Neural progenitor cell (in vitro differentiated cells): ENCODE data around the gene RASGRP1. TPM values are rescaled to one million over a fixed set of nuclear protein-coding genes. Genes with fewer than 3 reads are reported as not detected.

Experiments used
- DNase-seq: peaks from one replicate; pipeline ENCODE4 v3.0.0-alpha.2; 2016; ENCODE audit warnings: low spot score
- H2AFZ ChIP-seq: fragments of 200-600 bp; sonication (generic); replicated peaks from 2 replicates; pipeline ENCODE4 v1.6.1; 2016; ENCODE audit warnings: antibody characterized with exemption
- H3F3A ChIP-seq: fragments of 200-600 bp; sonication (generic); 2 replicates; pipeline ENCODE4 v1.6.1; 2016; ENCODE audit warnings: antibody characterized with exemption, low read depth
- H3K27ac ChIP-seq: fragments of 200-600 bp; sonication (generic); 2 replicates; pipeline ENCODE4 v1.5.1; 2016; ENCODE audit warnings: mild to moderate bottlenecking
- H3K27me3 ChIP-seq: fragments of 200-600 bp; sonication (generic); 2 replicates; pipeline ENCODE4 v1.6.1; 2016; ENCODE audit warnings: mild to moderate bottlenecking, moderate library complexity
- H3K36me3 ChIP-seq: fragments of 200-600 bp; sonication (generic); 2 replicates; pipeline ENCODE4 v1.5.1; 2016
- H3K4me1 ChIP-seq: fragments of 200-600 bp; sonication (generic); 2 replicates; pipeline ENCODE4 v1.6.1; 2016; ENCODE audit warnings: mixed run types
- H3K4me2 ChIP-seq: fragments of 200-600 bp; sonication (generic); 2 replicates; pipeline ENCODE4 v1.6.1; 2016
- H3K4me3 ChIP-seq: fragments of 200-600 bp; sonication (generic); 2 replicates; pipeline ENCODE4 v1.5.1; 2016
- H3K79me2 ChIP-seq: fragments of 200-600 bp; sonication (generic); 2 replicates; pipeline ENCODE4 v1.6.1; 2016; ENCODE audit warnings: low read depth
- H3K9ac ChIP-seq: fragments of 200-600 bp; sonication (generic); 2 replicates; pipeline ENCODE4 v1.6.1; 2016
- H3K9me3 ChIP-seq: fragments of 200-600 bp; sonication (generic); 2 replicates; pipeline ENCODE4 v1.5.1; 2016; ENCODE audit warnings: low read depth
- H4K20me1 ChIP-seq: fragments of 200-600 bp; sonication (generic); 2 replicates; pipeline ENCODE4 v1.6.1; 2016; ENCODE audit warnings: low read depth
- H3K27ac Mint-ChIP-seq: 3 replicates; pipeline ENCODE4 v1.8.0; 2021; ENCODE audit warnings: mixed read lengths
- H3K27me3 Mint-ChIP-seq: 2 replicates; pipeline ENCODE4 v1.8.0; 2022; ENCODE audit warnings: low read depth, mild to moderate bottlenecking, inconsistent platforms, moderate library complexity, mixed read lengths; ENCODE audit not compliant: insufficient read depth
- H3K36me3 Mint-ChIP-seq: 3 replicates; pipeline ENCODE4 v1.8.0; 2021; ENCODE audit warnings: mixed read lengths
- H3K4me1 Mint-ChIP-seq: 3 replicates; pipeline ENCODE4 v1.8.0; 2021; ENCODE audit warnings: mixed read lengths
- H3K4me3 Mint-ChIP-seq: 3 replicates; pipeline ENCODE4 v1.8.0; 2021; ENCODE audit warnings: mild to moderate bottlenecking, moderate library complexity, mixed read lengths
- H3K9me3 Mint-ChIP-seq: 3 replicates; pipeline ENCODE4 v1.8.0; 2020; ENCODE audit warnings: mixed read lengths
- EZH2 ChIP-seq: fragments of 200-600 bp; sonication (generic); IDR thresholded peaks from 2 replicates; pipeline ENCODE4 v1.6.1; 2017; ENCODE audit warnings: antibody characterized with exemption, mild to moderate bottlenecking, moderate library complexity
- EZH2phosphoT487 ChIP-seq: fragments of 200-600 bp; sonication (generic); IDR thresholded peaks from 2 replicates; pipeline ENCODE4 v1.6.1; 2017; ENCODE audit warnings: antibody characterized with exemption
- total RNA-seq: library from RNA; depleted of rRNA; stranded (reverse); fragments of >200 nt; gene quantifications from 2 replicates; pipeline ENCODE4 v1.2.3, GENCODE V29; 2015; ENCODE audit warnings: low replicate concordance
- TF ChIP-seq, protein P1 (sequence below): fragments of 200-600 bp; sonication (generic); IDR thresholded peaks from 2 replicates; pipeline ENCODE4 v1.5.1; 2017; ENCODE audit warnings: antibody characterized with exemption, mild to moderate bottlenecking

RASGRP1 gene
- total RNA-seq, 1 donor from 2014 or later: 2.5 TPM

DNA sequence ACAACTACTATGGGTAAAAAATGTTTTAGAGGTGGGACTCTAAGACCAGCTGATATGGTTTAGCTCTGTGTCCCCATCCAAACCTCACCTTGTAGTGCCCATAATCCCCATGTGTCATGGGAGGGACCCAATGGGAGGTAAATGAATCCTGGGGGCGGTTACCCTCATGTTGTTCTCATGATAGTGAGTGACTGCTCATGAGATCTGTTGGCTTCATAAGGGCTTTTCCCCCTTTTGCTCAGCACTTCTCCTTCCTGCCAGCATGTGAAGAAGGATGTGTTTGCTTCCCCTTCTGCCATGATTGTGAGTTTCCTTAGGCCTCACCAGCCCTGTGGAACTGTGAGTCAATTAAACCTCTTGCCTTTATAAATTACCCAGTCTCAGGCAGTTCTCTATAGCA lies 65.0 kb downstream of the RASGRP1 start:
- Histone ChIP-seq H3K9me3 (no peaks in the 10 kb centered on the region), H3K79me2 (no peaks in the 10 kb centered on the region), H3K27me3 (no peaks in the 10 kb centered on the region), H2AFZ (no peak overlapping the region), H3K4me3 (no peak overlapping the region), H3K4me2 (no peak overlapping the region), H3K4me1 (peaks cover 11% of the 10 kb centered on the region), H3K36me3 (no peaks in the 10 kb centered on the region), H3F3A (peaks cover 3% of the 10 kb centered on the region), H3K27ac (no peak overlapping the region), H3K9ac (no peak overlapping the region), H4K20me1 (no peaks in the 10 kb centered on the region)
- Mint-ChIP-seq H3K27ac (no peak overlapping the region), H3K4me1 (peaks cover 7% of the 10 kb centered on the region), H3K4me3 (no peak overlapping the region), H3K27me3 (peaks cover 2% of the 10 kb centered on the region), H3K36me3 (peaks cover 11% of the 10 kb centered on the region), H3K9me3 (no peaks in the 10 kb centered on the region)
- TF ChIP-seq, protein P1, sequence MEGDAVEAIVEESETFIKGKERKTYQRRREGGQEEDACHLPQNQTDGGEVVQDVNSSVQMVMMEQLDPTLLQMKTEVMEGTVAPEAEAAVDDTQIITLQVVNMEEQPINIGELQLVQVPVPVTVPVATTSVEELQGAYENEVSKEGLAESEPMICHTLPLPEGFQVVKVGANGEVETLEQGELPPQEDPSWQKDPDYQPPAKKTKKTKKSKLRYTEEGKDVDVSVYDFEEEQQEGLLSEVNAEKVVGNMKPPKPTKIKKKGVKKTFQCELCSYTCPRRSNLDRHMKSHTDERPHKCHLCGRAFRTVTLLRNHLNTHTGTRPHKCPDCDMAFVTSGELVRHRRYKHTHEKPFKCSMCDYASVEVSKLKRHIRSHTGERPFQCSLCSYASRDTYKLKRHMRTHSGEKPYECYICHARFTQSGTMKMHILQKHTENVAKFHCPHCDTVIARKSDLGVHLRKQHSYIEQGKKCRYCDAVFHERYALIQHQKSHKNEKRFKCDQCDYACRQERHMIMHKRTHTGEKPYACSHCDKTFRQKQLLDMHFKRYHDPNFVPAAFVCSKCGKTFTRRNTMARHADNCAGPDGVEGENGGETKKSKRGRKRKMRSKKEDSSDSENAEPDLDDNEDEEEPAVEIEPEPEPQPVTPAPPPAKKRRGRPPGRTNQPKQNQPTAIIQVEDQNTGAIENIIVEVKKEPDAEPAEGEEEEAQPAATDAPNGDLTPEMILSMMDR: no peak
- TF ChIP-seq EZH2: no peak
- no peak for TF ChIP-seq EZH2phosphoT487
- DNase-seq: no peak

DNA sequence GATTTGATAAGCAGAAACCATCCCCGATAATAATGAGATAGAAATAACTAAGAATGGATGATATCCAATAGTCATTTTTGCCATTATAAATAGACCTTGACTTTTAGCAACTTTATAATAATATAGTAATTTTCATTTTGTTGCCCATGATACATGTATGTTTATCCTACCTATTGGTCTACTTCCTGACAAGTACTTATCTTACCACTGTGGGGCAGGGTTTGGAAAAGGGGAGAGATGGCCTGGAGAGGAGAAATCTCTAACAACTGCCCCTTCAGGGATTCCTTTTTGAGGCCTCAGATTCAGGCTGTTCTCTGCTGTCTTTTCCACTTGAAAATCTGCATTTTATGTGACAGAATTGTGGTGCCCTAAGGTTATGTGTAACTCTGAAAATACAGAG lies 68.5 kb downstream of the RASGRP1 start:
- DNase-seq: no peak
- no peak for TF ChIP-seq EZH2phosphoT487
- TF ChIP-seq, protein P1: no peak
- TF ChIP-seq EZH2: no peak
- no peaks in the 10 kb centered on the region for H3K27me3 Mint-ChIP-seq
- H3K36me3 Mint-ChIP-seq: peaks cover 14% of the 10 kb centered on the region
- Histone ChIP-seq H3K27me3 (no peaks in the 10 kb centered on the region), H3K36me3 (no peaks in the 10 kb centered on the region), H3K4me2 (no peak overlapping the region), H4K20me1 (no peaks in the 10 kb centered on the region), H3K4me3 (no peak overlapping the region), H3K27ac (no peak overlapping the region), H3K4me1 (no peaks in the 10 kb centered on the region), H3F3A (no peaks in the 10 kb centered on the region), H3K9ac (no peak overlapping the region), H3K79me2 (no peaks in the 10 kb centered on the region), H3K9me3 (no peaks in the 10 kb centered on the region), H2AFZ (no peak overlapping the region)
- H3K27ac Mint-ChIP-seq: no peak overlapping the region
- H3K4me1 Mint-ChIP-seq: no peaks in the 10 kb centered on the region
- H3K9me3 Mint-ChIP-seq: no peaks in the 10 kb centered on the region
- no peak overlapping the region for H3K4me3 Mint-ChIP-seq

DNA sequence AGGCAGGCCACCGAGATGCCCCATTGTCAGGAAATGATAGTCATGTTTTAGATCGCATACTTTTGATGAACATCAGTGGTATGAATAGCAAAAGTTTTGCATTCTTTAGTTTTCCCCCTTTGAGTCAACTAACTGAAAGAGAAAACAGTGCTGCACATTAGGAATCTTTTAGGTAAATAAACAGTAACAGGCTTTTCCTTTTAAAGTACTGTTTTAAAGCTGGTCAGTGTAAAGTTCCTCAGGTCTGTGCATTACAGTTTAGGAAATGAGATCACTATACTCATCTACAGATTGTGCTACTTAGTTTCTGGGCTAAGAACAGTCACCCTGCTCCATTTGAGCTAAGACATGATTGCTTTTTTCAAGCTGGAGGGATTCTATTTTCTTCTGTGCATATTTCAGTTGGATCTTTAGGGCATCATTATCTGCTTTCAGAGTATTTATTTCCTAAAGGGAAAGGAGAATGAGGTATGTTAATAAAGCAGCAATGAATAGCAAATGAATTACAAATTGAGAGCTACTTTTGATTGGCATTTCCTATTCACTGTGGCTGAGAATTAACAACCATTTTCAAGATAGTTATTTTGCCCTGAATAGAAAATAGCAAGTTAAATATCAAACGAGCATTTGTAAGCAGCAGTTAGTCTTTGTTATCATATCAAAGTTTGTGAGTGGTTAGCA lies 74.2 kb downstream of the RASGRP1 start:
- no peak overlapping the region for H3K27ac ChIP-seq
- H3K9ac ChIP-seq: no peak overlapping the region
- Mint-ChIP-seq H3K36me3 (peaks cover 4% of the 10 kb centered on the region), H3K4me3 (no peak overlapping the region), H3K9me3 (no peaks in the 10 kb centered on the region), H3K27me3 (no peaks in the 10 kb centered on the region), H3K4me1 (no peaks in the 10 kb centered on the region), H3K27ac (no peak overlapping the region)
- no peaks in the 10 kb centered on the region for H3K79me2 ChIP-seq
- no peaks in the 10 kb centered on the region for H3K36me3 ChIP-seq
- H3K4me1 ChIP-seq: no peaks in the 10 kb centered on the region
- no peak overlapping the region for H2AFZ ChIP-seq
- DNase-seq: no peak
- H4K20me1 ChIP-seq: no peaks in the 10 kb centered on the region
- H3K9me3 ChIP-seq: no peaks in the 10 kb centered on the region
- H3F3A ChIP-seq: no peaks in the 10 kb centered on the region
- TF ChIP-seq, protein P1: no peak
- TF ChIP-seq EZH2phosphoT487: no peak
- TF ChIP-seq EZH2: no peak
- no peak overlapping the region for H3K4me2 ChIP-seq
- H3K27me3 ChIP-seq: no peaks in the 10 kb centered on the region
- no peak overlapping the region for H3K4me3 ChIP-seq
